ENCODE data around the gene COL1A1. TPM values are rescaled to one million over a fixed set of nuclear protein-coding genes. Genes with fewer than 3 reads are reported as not detected.

The COL1A1 gene
- total and polyA plus RNA-seq, 2 donors from 2014 or later: 9.2 to 142 TPM

GRCh38 chr17:50200457-50201275 lies 765 bp downstream of the COL1A1 start:
- peaks cover 0 to 7% (median 4%) of the 10 kb centered on the region in 3 donors for H3K36me3 ChIP-seq (ENCODE audit: control insufficient read depth in 2 of 3, insufficient read depth in 3 of 3, low read length in 3 of 3)
- FAIRE-seq (no peak), DNase-seq (peak; percentile 94 to 97 (median 96))
- H3K4me3 ChIP-seq (ENCODE audit: low read length in 3 of 3): peak overlapping the region; percentile 42 to 76 (median 67)
- H3K9ac ChIP-seq (ENCODE audit: low read length in 3 of 3): peak overlapping the region; percentile 32 to 65 (median 44)
- peak; percentile 63 for TF ChIP-seq CTCF (IDR thresholded peaks at IDR 0.05; ENCODE audit: borderline replicate concordance, extremely low read depth, insufficient read depth)
- intact Hi-C loops (cut with DNase I): no loop called here
- H3K27me3 ChIP-seq (ENCODE audit: control insufficient read depth, insufficient read depth, low read length): no peaks in the 10 kb centered on the region
- H3K27ac ChIP-seq (ENCODE audit: low read depth in 2 of 2, low read length in 2 of 2): peak overlapping the region; percentile 41 to 43
- peaks cover 2 to 9% (median 5%) of the 10 kb centered on the region in 3 donors for H3K4me1 ChIP-seq (ENCODE audit: control insufficient read depth in 2 of 3, insufficient read depth in 2 of 3, low read depth in 1 of 3, low read length in 3 of 3)
- no peaks in the 10 kb centered on the region for H3K9me3 ChIP-seq (ENCODE audit: control insufficient read depth in 2 of 3, insufficient read depth in 1 of 3, low read length in 3 of 3)

- peaks cover 0 to 6% (median 5%) of the 10 kb centered on the region in 3 donors for H3K4me1 ChIP-seq (ENCODE audit: control insufficient read depth in 2 of 3, insufficient read depth in 2 of 3, low read depth in 1 of 3, low read length in 3 of 3)
- no peak for TF ChIP-seq CTCF (IDR thresholded peaks at IDR 0.05; ENCODE audit: borderline replicate concordance, extremely low read depth, insufficient read depth)
- peaks cover 0 to 7% (median 4%) of the 10 kb centered on the region in 3 donors for H3K36me3 ChIP-seq (ENCODE audit: control insufficient read depth in 2 of 3, insufficient read depth in 3 of 3, low read length in 3 of 3)
- H3K4me3 ChIP-seq (ENCODE audit: low read length in 3 of 3): peak overlapping the region; percentile 63 to 81 (median 67)
- no peaks in the 10 kb centered on the region for H3K9me3 ChIP-seq (ENCODE audit: control insufficient read depth in 2 of 3, insufficient read depth in 1 of 3, low read length in 3 of 3)
- peak overlapping the region; percentile 55 to 65 (median 55) for H3K9ac ChIP-seq (ENCODE audit: low read length in 3 of 3)
- intact Hi-C loops (cut with DNase I): no loop called here
- DNase-seq (peak; percentile 95 to 98 (median 97)), FAIRE-seq (no peak)
- H3K27ac ChIP-seq (ENCODE audit: low read depth in 2 of 2, low read length in 2 of 2): peak overlapping the region; percentile 32 to 75
- no peaks in the 10 kb centered on the region for H3K27me3 ChIP-seq (ENCODE audit: control insufficient read depth, insufficient read depth, low read length)
Measured at GRCh38 chr17:50199803-50200456, 1.5 kb downstream of the COL1A1 start.

- peak overlapping the region; percentile 63 to 81 (median 67) for H3K4me3 ChIP-seq (ENCODE audit: low read length in 3 of 3)
- H3K27ac ChIP-seq (ENCODE audit: low read depth in 2 of 2, low read length in 2 of 2): peak overlapping the region in 1 of 2 donors; percentile 17
- no peak for TF ChIP-seq CTCF (IDR thresholded peaks at IDR 0.05; ENCODE audit: borderline replicate concordance, extremely low read depth, insufficient read depth)
- H3K36me3 ChIP-seq (ENCODE audit: control insufficient read depth in 2 of 3, insufficient read depth in 3 of 3, low read length in 3 of 3): peaks cover 0 to 7% (median 4%) of the 10 kb centered on the region in 3 donors
- DNase-seq (peak in 2 of 5 donors; percentile 78 to 84), FAIRE-seq (no peak)
- peaks cover 0 to 6% (median 5%) of the 10 kb centered on the region in 3 donors for H3K4me1 ChIP-seq (ENCODE audit: control insufficient read depth in 2 of 3, insufficient read depth in 2 of 3, low read depth in 1 of 3, low read length in 3 of 3)
- no peaks in the 10 kb centered on the region for H3K9me3 ChIP-seq (ENCODE audit: control insufficient read depth in 2 of 3, insufficient read depth in 1 of 3, low read length in 3 of 3)
- peak overlapping the region in 1 of 3 donors; percentile 55 for H3K9ac ChIP-seq (ENCODE audit: low read length in 3 of 3)
- intact Hi-C loops (cut with DNase I): no loop called here
- no peaks in the 10 kb centered on the region for H3K27me3 ChIP-seq (ENCODE audit: control insufficient read depth, insufficient read depth, low read length)
Measured at GRCh38 chr17:50199211-50199802, 2.1 kb downstream of the COL1A1 start.
